HG03280 (cell line): ENCODE data around the gene HDDC3.
"Not testable (repeated sequence)": the region's sequence is repeated elsewhere in the genome, so short reads cannot be mapped to it uniquely, and the experiment has no call there.

Experiments used
- ATAC-seq: cut with Tn5 transposase; IDR thresholded peaks from one replicate; pipeline ENCODE4 v1.9.1; 2021; ENCODE audit warnings: mild to moderate bottlenecking, moderate library complexity; ENCODE audit not compliant: unreplicated experiment

Gene HDDC3

GRCh38 chr15:90911906-90912769, 20.2 kb downstream of the HDDC3 start:
- ATAC-seq, result no peak

GRCh38 chr15:90911302-90911623, 21.1 kb downstream of the HDDC3 start:
- ATAC-seq, result no peak

- ATAC-seq, result no peak
Observed at GRCh38 chr15:90910441-90911301, 21.7 kb downstream of the HDDC3 start.

- ATAC-seq, result no peak
Observed at GRCh38 chr15:90909976-90910375, 22.4 kb downstream of the HDDC3 start.

GRCh38 chr15:90909449-90909848, 22.9 kb downstream of the HDDC3 start:
- not testable (repeated sequence) for ATAC-seq

GRCh38 chr15:90907838-90908507, 24.4 kb downstream of the HDDC3 start:
- no peak for ATAC-seq

- ATAC-seq, result no peak
Observed at GRCh38 chr15:90907051-90907660, 25.2 kb downstream of the HDDC3 start.

- no peak for ATAC-seq
Observed at GRCh38 chr15:90906181-90906849, 26.0 kb downstream of the HDDC3 start.

GRCh38 chr15:90905306-90906180, 26.8 kb downstream of the HDDC3 start:
- no peak for ATAC-seq

- ATAC-seq, result no peak
Observed at GRCh38 chr15:90904746-90905145, 27.6 kb downstream of the HDDC3 start.

GRCh38 chr15:90903733-90904536, 28.4 kb downstream of the HDDC3 start:
- no peak for ATAC-seq

- ATAC-seq, result peak; percentile 53
Observed at GRCh38 chr15:90902840-90903732, 29.3 kb downstream of the HDDC3 start, which contains the start of gene MAN2A2. Gene MAN2A2, plus strand, starts transcription at chr15:90903302. Its CDS starts 906 bp downstream, at chr15:90904208.

- peak; percentile 66 for ATAC-seq
Observed at GRCh38 chr15:90902040-90902839, 30.1 kb downstream of the HDDC3 start.

GRCh38 chr15:90901175-90902039, 30.9 kb downstream of the HDDC3 start:
- no peak for ATAC-seq

GRCh38 chr15:90897131-90897655, 35.2 kb downstream of the HDDC3 start:
- not testable (repeated sequence) for ATAC-seq
